GM12875 (cell line): ENCODE measurements around the gene MEDAG.

Experiments used
- H3K4me3 ChIP-seq: one replicate; pipeline ENCODE4 v1.5.1; 2011; ENCODE audit warnings: low read depth, low read length, control low read depth
- TF ChIP-seq, protein P1 (sequence below): IDR thresholded peaks from 2 replicates; pipeline ENCODE4 v1.5.1; 2011; ENCODE audit warnings: low read depth, mild to moderate bottlenecking, control low read depth, inconsistent platforms, low read length, moderate library complexity, borderline replicate concordance; ENCODE audit not compliant: insufficient read depth

The MEDAG gene

GRCh38 chr13:30872685-30873461 lies 33.2 kb upstream of the MEDAG start:
- H3K4me3 ChIP-seq, result no peak overlapping the region
- TF ChIP-seq, protein P1, sequence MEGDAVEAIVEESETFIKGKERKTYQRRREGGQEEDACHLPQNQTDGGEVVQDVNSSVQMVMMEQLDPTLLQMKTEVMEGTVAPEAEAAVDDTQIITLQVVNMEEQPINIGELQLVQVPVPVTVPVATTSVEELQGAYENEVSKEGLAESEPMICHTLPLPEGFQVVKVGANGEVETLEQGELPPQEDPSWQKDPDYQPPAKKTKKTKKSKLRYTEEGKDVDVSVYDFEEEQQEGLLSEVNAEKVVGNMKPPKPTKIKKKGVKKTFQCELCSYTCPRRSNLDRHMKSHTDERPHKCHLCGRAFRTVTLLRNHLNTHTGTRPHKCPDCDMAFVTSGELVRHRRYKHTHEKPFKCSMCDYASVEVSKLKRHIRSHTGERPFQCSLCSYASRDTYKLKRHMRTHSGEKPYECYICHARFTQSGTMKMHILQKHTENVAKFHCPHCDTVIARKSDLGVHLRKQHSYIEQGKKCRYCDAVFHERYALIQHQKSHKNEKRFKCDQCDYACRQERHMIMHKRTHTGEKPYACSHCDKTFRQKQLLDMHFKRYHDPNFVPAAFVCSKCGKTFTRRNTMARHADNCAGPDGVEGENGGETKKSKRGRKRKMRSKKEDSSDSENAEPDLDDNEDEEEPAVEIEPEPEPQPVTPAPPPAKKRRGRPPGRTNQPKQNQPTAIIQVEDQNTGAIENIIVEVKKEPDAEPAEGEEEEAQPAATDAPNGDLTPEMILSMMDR, result no peak

DNA sequence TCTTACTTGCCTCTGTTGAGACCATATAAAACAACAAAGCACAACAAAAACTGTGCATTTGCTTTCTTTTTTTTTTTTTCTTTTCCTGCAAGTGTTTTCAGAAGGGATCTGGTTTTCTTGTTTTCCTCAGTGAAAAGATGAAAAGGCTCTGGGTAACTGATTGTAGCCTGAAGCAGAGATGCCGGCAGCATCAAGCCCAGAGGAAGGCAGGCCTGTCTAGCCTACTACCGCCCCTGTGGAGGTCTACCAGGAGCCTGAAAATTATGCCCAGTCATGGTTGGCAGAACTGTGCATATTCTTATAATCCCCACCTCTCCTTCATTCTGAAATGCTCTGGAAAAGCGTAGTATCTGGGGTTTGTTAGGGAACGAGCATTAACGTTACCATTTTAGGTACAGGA lies 32.6 kb upstream of the MEDAG start:
- TF ChIP-seq, protein P1, result no peak
- H3K4me3 ChIP-seq, result no peak overlapping the region

GRCh38 chr13:30874111-30874510 lies 32.0 kb upstream of the MEDAG start:
- TF ChIP-seq, protein P1, result no peak
- no peak overlapping the region for H3K4me3 ChIP-seq

- TF ChIP-seq, protein P1, result no peak
- H3K4me3 ChIP-seq, result no peak overlapping the region
These were observed 31.5 kb upstream of the MEDAG start for GRCh38 chr13:30874561-30874960.

GRCh38 chr13:30877335-30877734 lies 28.7 kb upstream of the MEDAG start:
- TF ChIP-seq, protein P1, result no peak

GRCh38 chr13:30880151-30880855 lies 25.8 kb upstream of the MEDAG start:
- TF ChIP-seq, protein P1, result no peak
- no peak overlapping the region for H3K4me3 ChIP-seq

More at GRCh38 chr13:30877335-30877734, 28.7 kb upstream of the MEDAG start:
- no peak overlapping the region for H3K4me3 ChIP-seq

GRCh38 chr13:30880856-30881155 lies 25.3 kb upstream of the MEDAG start:
- TF ChIP-seq, protein P1, result no peak
- no peak overlapping the region for H3K4me3 ChIP-seq
